ENCODE results near the gene MYRF. TPM values are rescaled to one million over a fixed set of nuclear protein-coding genes. Genes with fewer than 3 reads are reported as not detected.

MYRF gene
- total RNA-seq, 3 donors from 2014 or later: 7.8 to 15.6 (median 10.2) TPM

DNA sequence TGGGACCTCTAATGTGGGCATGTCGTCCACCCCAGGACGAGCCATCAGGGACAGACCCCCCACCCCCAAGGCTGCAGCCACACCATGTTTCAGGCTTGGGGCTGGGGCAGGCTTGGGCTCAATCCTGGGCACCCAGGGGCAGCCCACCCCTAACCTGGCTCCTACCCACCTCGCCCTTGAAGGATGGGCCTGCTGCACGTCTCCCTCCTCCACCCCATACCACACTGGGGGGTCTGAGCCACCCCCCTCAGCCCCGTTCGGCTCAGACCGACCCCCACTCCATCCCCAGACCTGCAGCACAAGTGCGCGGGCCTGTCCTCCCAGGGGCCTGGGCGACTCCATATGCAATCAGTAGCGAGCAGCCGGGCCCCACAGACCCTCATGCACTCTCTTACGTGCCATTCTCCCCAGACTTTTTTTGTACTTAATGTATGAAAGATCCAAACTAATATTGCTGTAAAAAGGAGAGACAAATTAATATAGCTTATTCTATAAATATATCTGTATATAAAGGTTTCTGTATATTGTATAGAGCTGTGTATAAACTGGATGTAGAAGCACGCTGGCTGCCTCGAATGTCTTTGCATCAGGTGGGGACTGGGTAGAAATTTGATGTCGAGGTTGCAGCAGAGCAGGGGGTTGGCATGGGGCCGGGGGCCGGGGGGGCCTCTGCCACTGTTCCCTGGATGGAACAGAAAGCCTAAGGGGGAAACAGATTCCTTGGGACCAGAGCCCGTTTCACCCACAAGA, 5.8 kb upstream of the MYRF start:
- intact Hi-C loops (cut with DNase I, micrococcal nuclease): no loop called here
- H3K36me3 ChIP-seq (ENCODE audit: low read depth): no peaks in the 10 kb centered on the region
- ATAC-seq (no peak), DNase-seq (no peak)
- TF ChIP-seq, protein P1, sequence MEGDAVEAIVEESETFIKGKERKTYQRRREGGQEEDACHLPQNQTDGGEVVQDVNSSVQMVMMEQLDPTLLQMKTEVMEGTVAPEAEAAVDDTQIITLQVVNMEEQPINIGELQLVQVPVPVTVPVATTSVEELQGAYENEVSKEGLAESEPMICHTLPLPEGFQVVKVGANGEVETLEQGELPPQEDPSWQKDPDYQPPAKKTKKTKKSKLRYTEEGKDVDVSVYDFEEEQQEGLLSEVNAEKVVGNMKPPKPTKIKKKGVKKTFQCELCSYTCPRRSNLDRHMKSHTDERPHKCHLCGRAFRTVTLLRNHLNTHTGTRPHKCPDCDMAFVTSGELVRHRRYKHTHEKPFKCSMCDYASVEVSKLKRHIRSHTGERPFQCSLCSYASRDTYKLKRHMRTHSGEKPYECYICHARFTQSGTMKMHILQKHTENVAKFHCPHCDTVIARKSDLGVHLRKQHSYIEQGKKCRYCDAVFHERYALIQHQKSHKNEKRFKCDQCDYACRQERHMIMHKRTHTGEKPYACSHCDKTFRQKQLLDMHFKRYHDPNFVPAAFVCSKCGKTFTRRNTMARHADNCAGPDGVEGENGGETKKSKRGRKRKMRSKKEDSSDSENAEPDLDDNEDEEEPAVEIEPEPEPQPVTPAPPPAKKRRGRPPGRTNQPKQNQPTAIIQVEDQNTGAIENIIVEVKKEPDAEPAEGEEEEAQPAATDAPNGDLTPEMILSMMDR (IDR thresholded peaks at IDR 0.05): no peak
- no peak overlapping the region for H3K4me3 ChIP-seq
- no peaks in the 10 kb centered on the region for H3K9me3 ChIP-seq
- peaks cover 6% of the 10 kb centered on the region for H3K4me1 ChIP-seq (ENCODE audit: low read depth)

DNA sequence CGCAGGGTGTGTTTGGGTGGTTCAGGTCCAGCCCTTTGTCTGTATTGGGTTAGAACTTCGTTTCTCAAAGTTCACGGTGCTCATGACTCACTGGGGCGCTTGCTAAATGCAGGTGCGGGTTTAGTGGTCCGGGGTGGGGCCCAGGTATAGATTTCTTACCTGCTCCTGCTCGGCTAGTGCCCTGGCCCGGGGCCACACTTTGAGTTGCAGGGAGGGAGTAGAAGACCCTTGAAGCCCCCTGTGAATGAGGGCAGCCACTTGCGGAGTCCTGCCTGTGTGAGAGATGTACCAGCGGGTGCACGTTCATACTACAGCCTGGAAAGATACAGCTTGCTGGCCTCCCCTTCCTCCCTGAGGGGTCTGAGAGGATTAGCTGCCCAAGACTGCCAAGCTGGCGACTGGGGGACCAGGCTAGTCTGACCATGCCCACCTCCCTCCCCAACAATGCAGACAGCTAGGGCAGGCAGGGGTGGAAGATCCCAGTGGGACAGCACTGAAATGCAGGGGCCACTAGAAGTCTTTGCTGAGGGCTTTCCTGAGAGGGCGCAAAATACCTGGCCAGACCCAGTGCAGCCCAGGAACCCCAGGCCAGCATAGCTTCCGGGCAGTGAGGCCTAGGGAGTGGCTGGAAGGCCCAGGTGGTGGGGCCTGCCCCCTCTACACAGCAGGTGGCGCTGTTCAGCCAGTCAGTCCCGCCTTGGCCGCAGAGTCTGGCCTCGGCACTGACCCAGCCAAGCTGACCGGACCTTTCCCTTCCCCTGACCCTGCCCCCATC, 5.1 kb upstream of the MYRF start:
- H3K9me3 ChIP-seq: no peaks in the 10 kb centered on the region
- peak; percentile 81 to 91 (median 88) for DNase-seq
- TF ChIP-seq, protein P1 (IDR thresholded peaks at IDR 0.05): peak; percentile 91
- peaks cover 10% of the 10 kb centered on the region for H3K4me1 ChIP-seq (ENCODE audit: low read depth)
- intact Hi-C loops (cut with DNase I, micrococcal nuclease): no loop called here
- no peak overlapping the region for H3K4me3 ChIP-seq
- ATAC-seq: peak; percentile 92
- H3K36me3 ChIP-seq (ENCODE audit: low read depth): no peaks in the 10 kb centered on the region

DNA sequence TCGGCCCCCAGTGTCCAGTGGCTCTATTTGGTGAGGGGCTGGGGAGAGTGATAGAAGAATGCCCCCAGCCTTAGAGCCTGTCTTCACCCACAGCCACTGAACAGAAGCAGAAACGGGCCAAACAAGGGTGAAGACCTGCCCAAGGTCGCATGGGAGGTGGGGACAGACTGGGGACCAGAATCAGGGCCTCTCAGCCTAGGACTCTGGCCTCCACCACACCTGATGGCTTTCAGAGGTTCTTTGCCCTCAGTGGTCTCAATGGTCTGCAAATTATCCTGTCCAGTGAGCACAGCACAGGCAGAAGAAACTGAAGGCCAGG, 4.5 kb upstream of the MYRF start:
- peak; percentile 2 for ATAC-seq
- no peak overlapping the region for H3K4me3 ChIP-seq
- no peaks in the 10 kb centered on the region for H3K9me3 ChIP-seq
- TF ChIP-seq, protein P1 (IDR thresholded peaks at IDR 0.05): no peak
- no peak for DNase-seq
- H3K4me1 ChIP-seq (ENCODE audit: low read depth): peaks cover 14% of the 10 kb centered on the region
- intact Hi-C loops (cut with DNase I, micrococcal nuclease): no loop called here
- H3K36me3 ChIP-seq (ENCODE audit: low read depth): no peaks in the 10 kb centered on the region

DNA sequence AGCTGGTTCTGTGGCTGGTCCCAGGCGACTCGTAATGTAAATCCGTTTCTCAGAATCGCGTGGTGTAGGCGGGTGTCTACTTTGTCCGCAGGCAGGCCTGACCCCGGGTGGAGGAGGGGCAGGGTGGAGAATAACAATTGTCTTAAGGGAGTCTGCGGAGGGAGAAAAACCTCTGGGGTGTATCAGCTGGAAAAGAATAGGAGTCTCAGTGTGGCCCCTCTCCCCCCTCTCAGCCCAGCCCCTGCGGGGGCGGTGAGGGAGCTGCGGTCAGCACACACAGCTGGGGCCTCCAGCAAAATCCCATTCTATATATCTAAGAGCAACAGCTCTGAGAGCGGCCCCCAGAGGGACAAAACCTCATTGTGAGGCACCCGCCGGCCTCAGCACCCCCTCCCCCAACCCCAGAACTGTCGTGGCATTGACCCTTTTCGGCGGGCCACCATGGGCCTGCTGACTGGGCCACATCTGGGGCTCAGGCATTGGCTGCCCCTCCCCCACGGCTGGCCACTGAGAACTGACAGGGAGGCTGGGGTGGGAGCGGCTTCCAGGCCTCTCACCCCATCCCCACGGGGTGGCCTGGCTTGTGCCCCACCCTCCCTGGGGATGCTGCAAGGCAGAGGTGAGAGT, 2.7 kb upstream of the MYRF start:
- TF ChIP-seq, protein P1 (IDR thresholded peaks at IDR 0.05): no peak
- Histone ChIP-seq H3K4me1 (ENCODE audit: low read depth) (peaks cover 15% of the 10 kb centered on the region), H3K36me3 (ENCODE audit: low read depth) (no peaks in the 10 kb centered on the region), H3K9me3 (no peaks in the 10 kb centered on the region), H3K4me3 (no peak overlapping the region)
- ATAC-seq: no peak
- DNase-seq: no peak
- intact Hi-C loops (cut with DNase I, micrococcal nuclease): no loop called here

DNA sequence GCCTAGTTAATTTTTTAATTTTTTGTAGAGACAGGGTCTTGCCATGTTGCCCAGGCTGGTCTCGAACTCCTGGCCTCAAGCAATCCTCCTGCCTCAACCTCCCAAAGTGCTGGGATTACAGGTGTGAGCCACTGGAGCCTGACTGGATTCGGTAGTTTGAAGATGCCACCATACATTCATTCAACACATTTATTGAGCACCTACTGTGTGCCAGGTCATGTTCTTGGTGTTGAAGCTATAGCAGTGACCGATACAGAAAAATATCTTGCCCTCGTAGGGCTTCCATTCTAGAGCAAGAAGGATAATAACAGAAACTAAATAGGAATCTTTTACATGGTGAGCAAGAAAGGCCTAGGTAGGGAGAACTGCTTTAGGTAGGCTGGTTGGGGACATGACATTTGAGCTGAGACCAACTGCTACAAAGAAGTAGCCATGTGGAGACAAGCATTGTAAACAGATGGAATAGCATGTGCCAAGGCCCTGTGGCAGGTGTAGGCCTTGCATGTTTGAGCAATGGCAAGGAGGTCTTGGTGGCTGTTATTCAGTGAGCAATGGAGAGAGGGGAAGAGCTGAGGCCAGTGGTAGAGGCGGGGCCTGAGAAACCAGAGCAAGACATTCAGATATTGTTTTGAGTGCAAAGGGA, 1.7 kb upstream of the MYRF start:
- TF ChIP-seq, protein P1 (IDR thresholded peaks at IDR 0.05): no peak
- Histone ChIP-seq H3K9me3 (no peaks in the 10 kb centered on the region), H3K36me3 (ENCODE audit: low read depth) (no peaks in the 10 kb centered on the region), H3K4me3 (no peak overlapping the region), H3K4me1 (ENCODE audit: low read depth) (peaks cover 15% of the 10 kb centered on the region)
- ATAC-seq (no peak), DNase-seq (no peak)
- intact Hi-C loops (cut with DNase I, micrococcal nuclease): no loop called here

All from mucosa of descending colon (tissue), 3 donors.